ENCODE data around the gene FAM72A.
"Not testable (repeated sequence)": the region's sequence is repeated elsewhere in the genome, so short reads cannot be mapped to it uniquely, and the experiment has no call there.

DNA sequence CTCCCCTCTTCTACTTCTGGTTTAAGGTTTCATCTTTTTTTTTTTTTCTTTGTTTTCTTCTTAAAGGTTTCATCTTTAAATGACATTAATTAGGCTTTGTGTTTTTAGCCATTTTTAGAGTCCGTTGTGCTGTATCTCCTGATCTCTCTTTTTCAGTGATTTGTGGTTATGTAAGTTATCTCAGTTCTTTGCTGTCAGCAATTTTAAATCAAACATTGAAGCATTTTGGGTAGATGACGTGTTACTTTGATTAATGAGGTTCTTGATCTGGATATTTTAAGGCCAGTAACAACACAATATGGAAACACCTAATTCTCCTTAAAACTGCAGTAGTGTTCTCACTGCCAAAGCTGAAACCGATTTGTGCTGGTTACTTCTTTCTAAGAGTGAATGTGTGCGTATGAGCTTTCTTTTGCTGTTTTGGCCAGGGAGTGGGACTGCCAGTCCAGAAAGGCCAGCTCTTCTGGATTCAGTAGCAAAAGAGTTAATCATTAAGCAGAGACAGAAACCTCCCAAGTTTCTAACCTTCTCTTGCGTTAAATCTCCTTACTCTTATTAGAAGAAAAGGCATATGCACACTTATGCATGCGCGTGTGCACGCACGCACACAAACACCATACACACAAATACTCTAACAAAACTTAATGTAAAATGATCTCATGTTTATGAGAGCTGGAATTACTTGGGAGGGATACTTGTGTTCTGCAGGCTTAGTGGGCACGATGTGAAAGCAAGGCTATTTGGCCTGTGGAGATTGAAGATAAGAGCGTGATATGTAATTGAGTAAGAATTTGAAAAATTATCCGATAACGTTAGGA, 17.1 kb upstream of the FAM72A start:
- TF ChIP-seq, protein P1, sequence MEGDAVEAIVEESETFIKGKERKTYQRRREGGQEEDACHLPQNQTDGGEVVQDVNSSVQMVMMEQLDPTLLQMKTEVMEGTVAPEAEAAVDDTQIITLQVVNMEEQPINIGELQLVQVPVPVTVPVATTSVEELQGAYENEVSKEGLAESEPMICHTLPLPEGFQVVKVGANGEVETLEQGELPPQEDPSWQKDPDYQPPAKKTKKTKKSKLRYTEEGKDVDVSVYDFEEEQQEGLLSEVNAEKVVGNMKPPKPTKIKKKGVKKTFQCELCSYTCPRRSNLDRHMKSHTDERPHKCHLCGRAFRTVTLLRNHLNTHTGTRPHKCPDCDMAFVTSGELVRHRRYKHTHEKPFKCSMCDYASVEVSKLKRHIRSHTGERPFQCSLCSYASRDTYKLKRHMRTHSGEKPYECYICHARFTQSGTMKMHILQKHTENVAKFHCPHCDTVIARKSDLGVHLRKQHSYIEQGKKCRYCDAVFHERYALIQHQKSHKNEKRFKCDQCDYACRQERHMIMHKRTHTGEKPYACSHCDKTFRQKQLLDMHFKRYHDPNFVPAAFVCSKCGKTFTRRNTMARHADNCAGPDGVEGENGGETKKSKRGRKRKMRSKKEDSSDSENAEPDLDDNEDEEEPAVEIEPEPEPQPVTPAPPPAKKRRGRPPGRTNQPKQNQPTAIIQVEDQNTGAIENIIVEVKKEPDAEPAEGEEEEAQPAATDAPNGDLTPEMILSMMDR (IDR thresholded peaks at IDR 0.05; ENCODE audit: low read depth, low read length, poor library complexity, severe bottlenecking): not testable (repeated sequence)
- TF ChIP-seq EZH2phosphoT487 (IDR thresholded peaks at IDR 0.05; ENCODE audit: borderline replicate concordance, low read length): not testable (repeated sequence)

All from DOHH2 (cell line).